Gastrocnemius medialis (tissue), 4 donors: ENCODE measurements around the gene CAMTA1. TPM values are rescaled to one million over a fixed set of nuclear protein-coding genes. Genes with fewer than 3 reads are reported as not detected.

Experiments used
- ATAC-seq, 2 donors: fragments of 150-250 bp; one replicate each; pipeline ENCODE4 v1.9.1; 2016
- DNase-seq, 2 donors: peaks; one replicate each; pipeline ENCODE4 v3.0.0-alpha.2; 2019
- H3K27ac ChIP-seq, 4 donors: fragments of 200-600 bp; sonication (generic); 1 replicate in 1 of 4; 2 replicates in 3 of 4; pipeline ENCODE4 v1.5.1; 2016 to 2018; ENCODE audit warnings: mild to moderate bottlenecking in 2 of 4, moderate library complexity in 1 of 4
- H3K27me3 ChIP-seq, 3 donors: fragments of 200-600 bp; sonication (generic) in 2 of 3; 1 replicate in 1 of 3; 2 replicates in 2 of 3; pipeline versions ENCODE4 v1.5.1 to v1.6.0; 2016 to 2019; ENCODE audit warnings: mild to moderate bottlenecking in 1 of 3, moderate library complexity in 1 of 3
- H3K36me3 ChIP-seq, 2 donors: fragments of 200-600 bp; sonication (generic) in 1 of 2; one replicate each; pipeline ENCODE4 v1.5.1; 2017 to 2018
- H3K4me1 ChIP-seq, 2 donors: fragments of 200-600 bp; sonication (generic) in 1 of 2; one replicate each; pipeline ENCODE4 v1.5.1; 2016 to 2017; ENCODE audit warnings: mild to moderate bottlenecking in 2 of 2
- H3K4me3 ChIP-seq, 4 donors: fragments of 200-600 bp; sonication (generic) in 3 of 4; 1 replicate in 1 of 4; 2 replicates in 3 of 4; pipeline ENCODE4 v1.5.1; 2016 to 2019; ENCODE audit warnings: mild to moderate bottlenecking in 2 of 4
- H3K9me3 ChIP-seq, 3 donors: fragments of 200-600 bp; sonication (generic) in 2 of 3; 1 replicate in 1 of 3; 2 replicates in 2 of 3; pipeline ENCODE4 v1.5.1; 2016 to 2019
- CTCF ChIP-seq, 5 experiments: fragments of 450-650 bp in 3 of 5; fragments of 200-600 bp in 2 of 5; sonication (generic) in 2 of 5; IDR thresholded peaks in 4 of 5; conservative IDR thresholded peaks in 1 of 5; 1 replicate in 4 of 5; 2 replicates in 1 of 5; pipeline ENCODE4 v1.5.1; 2016 to 2019; ENCODE audit warnings: antibody characterized with exemption in 5 of 5, mild to moderate bottlenecking in 3 of 5, moderate library complexity in 3 of 5
- POLR2A ChIP-seq, 2 donors: fragments of 450-650 bp; IDR thresholded peaks; one replicate each; pipeline ENCODE4 v1.6.1; 2017; ENCODE audit warnings: antibody characterized with exemption in 2 of 2, mild to moderate bottlenecking in 2 of 2, moderate library complexity in 2 of 2
- in situ Hi-C, 4 donors: fragments of 200-750 bp; cut with MboI; loops; one replicate each; pipeline versions ENCODE4 v1.15.0 to v1.8.0; 2017; ENCODE audit warnings: low sequenced_read_pairs in 4 of 4
- intact Hi-C: fragments of 100-400 bp; cut with DNase I; formaldehyde crosslinking; loops from one replicate; pipeline ENCODE4 v1.15.1; 2023; ENCODE audit warnings: low total_unique reads
- total RNA-seq, 4 donors: library from RNA; depleted of rRNA; stranded (reverse); fragments of >200 nt; gene quantifications; one replicate each; pipeline versions ENCODE4 v1.1.0 to v1.2.3, GENCODE V29; 2016

The CAMTA1 gene
- total RNA-seq, 4 donors from 2014 or later = 60.5 to 113 (median 70.4) TPM

- in situ Hi-C loops (no loop called here), intact Hi-C loops (no loop called here)
- Histone ChIP-seq H3K36me3 (no peaks in the 10 kb centered on the region), H3K4me1 (peaks cover 15 to 24% of the 10 kb centered on the region in 2 donors), H3K4me3 (no peak overlapping the region), H3K27me3 (no peaks in the 10 kb centered on the region), H3K27ac (peak overlapping the region in 3 of 4 donors; percentile 1 to 78 (median 70)), H3K9me3 (no peaks in the 10 kb centered on the region)
- TF ChIP-seq CTCF (IDR thresholded peaks at IDR 0.05 in 4 of 5, conservative IDR thresholded peaks at IDR 0.05 in 1 of 5) = no peak
- no peak for TF ChIP-seq POLR2A (IDR thresholded peaks at IDR 0.05)
- DNase-seq (no peak), ATAC-seq (no peak)
Observed at GRCh38 chr1:6965083-6965934, 180.1 kb downstream of the CAMTA1 start.

GRCh38 chr1:6965935-6966241 is 180.6 kb downstream of the CAMTA1 start:
- ATAC-seq (no peak), DNase-seq (no peak)
- intact Hi-C loops (no loop called here), in situ Hi-C loops (no loop called here)
- Histone ChIP-seq H3K36me3 (no peaks in the 10 kb centered on the region), H3K27ac (peak overlapping the region in 2 of 4 donors; percentile 1 to 70), H3K27me3 (no peaks in the 10 kb centered on the region), H3K4me3 (no peak overlapping the region), H3K4me1 (peaks cover 12 to 19% of the 10 kb centered on the region in 2 donors), H3K9me3 (no peaks in the 10 kb centered on the region)
- TF ChIP-seq CTCF (IDR thresholded peaks at IDR 0.05 in 4 of 5, conservative IDR thresholded peaks at IDR 0.05 in 1 of 5) (no peak), POLR2A (IDR thresholded peaks at IDR 0.05) (no peak)

GRCh38 chr1:6966326-6966725 is 181.1 kb downstream of the CAMTA1 start:
- Histone ChIP-seq H3K36me3 (no peaks in the 10 kb centered on the region), H3K27me3 (no peaks in the 10 kb centered on the region), H3K4me1 (peaks cover 14 to 16% of the 10 kb centered on the region in 2 donors), H3K4me3 (no peak overlapping the region), H3K9me3 (no peaks in the 10 kb centered on the region), H3K27ac (peak overlapping the region in 1 of 4 donors; percentile 70)
- TF ChIP-seq CTCF (IDR thresholded peaks at IDR 0.05 in 4 of 5, conservative IDR thresholded peaks at IDR 0.05 in 1 of 5) (no peak), POLR2A (IDR thresholded peaks at IDR 0.05) (no peak)
- ATAC-seq (no peak), DNase-seq (no peak)
- intact Hi-C loops = no loop called here
- in situ Hi-C loops = no loop called here

- in situ Hi-C loops (no loop called here), intact Hi-C loops (no loop called here)
- Histone ChIP-seq H3K4me1 (peaks cover 12 to 17% of the 10 kb centered on the region in 2 donors), H3K27ac (no peak overlapping the region), H3K27me3 (no peaks in the 10 kb centered on the region), H3K4me3 (no peak overlapping the region), H3K36me3 (no peaks in the 10 kb centered on the region), H3K9me3 (no peaks in the 10 kb centered on the region)
- ATAC-seq = no peak
- no peak for TF ChIP-seq POLR2A (IDR thresholded peaks at IDR 0.05)
- TF ChIP-seq CTCF (IDR thresholded peaks at IDR 0.05 in 4 of 5, conservative IDR thresholded peaks at IDR 0.05 in 1 of 5) = no peak
- DNase-seq = no peak
Observed at GRCh38 chr1:6967431-6968111, 182.3 kb downstream of the CAMTA1 start.
